ENCODE data around the gene HOXC9. TPM values are rescaled to one million over a fixed set of nuclear protein-coding genes. Genes with fewer than 3 reads are reported as not detected.
A peak's percentile ranks its signal among the peaks of the same experiment; 100 is the strongest.

HOXC9 gene
- not detected for polyA plus RNA-seq (ENCODE audit: low read depth in 6 of 6)

DNA sequence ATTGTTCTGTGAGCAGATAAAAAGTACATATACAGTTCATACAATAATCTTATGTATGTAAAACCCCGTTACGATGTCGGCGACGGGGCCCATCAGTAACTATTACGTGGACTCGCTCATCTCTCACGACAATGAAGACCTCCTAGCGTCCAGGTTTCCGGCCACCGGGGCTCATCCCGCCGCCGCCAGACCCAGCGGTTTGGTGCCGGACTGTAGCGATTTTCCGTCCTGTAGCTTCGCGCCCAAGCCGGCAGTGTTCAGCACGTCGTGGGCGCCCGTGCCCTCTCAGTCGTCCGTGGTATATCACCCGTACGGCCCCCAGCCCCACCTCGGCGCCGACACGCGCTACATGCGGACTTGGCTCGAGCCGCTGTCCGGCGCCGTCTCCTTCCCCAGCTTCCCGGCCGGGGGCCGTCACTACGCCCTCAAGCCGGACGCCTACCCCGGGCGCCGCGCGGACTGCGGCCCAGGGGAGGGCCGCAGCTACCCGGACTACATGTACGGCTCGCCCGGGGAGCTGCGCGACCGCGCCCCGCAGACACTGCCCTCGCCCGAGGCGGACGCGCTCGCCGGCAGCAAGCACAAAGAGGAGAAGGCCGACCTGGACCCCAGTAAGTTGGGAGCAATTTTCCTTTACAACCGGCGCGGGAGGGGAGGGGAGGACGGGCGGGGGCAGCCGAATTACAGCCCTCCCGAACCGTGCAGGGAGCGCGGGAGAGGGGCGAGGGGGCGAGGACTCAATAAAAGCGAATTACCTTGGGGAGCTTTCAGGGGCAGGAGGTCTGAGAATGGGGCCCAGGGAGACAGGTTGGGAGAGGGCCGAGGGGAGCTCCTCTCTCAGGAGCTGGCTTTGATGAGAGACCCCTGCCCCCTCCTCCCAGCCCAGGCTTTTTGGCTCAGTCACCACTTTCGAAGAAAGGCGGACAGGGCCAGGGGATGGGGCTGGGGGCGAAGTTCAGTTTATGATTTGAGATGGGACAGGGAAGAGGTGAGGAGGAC, at the start of gene HOXC9:
TSS of gene HOXC9 (plus strand) at position 46 of the 999 bp plus-strand sequence. CDS start at position 74, 28 bp downstream.
- DNase-seq, result no peak
- Mint-ChIP-seq H3K9me3 (peaks cover 0 to 2% (median 0%) of the 10 kb centered on the region in 7 donors), H3K4me3 (peak within 1 kb of the TSS; percentile 25 to 70 (median 49)), H3K36me3 (peaks cover 0 to 4% of the 10 kb centered on the region in 2 donors), H3K27me3 (peaks cover 72 to 95% (median 78%) of the 10 kb centered on the region in 3 donors), H3K4me1 (peaks cover 20 to 52% (median 43%) of the 10 kb centered on the region in 3 donors), H3K27ac (peak within 1 kb of the TSS in 4 of 6 donors; percentile 66 to 95 (median 84))
- no peak for ATAC-seq (ENCODE audit: low read depth in 2 of 2)

DNA sequence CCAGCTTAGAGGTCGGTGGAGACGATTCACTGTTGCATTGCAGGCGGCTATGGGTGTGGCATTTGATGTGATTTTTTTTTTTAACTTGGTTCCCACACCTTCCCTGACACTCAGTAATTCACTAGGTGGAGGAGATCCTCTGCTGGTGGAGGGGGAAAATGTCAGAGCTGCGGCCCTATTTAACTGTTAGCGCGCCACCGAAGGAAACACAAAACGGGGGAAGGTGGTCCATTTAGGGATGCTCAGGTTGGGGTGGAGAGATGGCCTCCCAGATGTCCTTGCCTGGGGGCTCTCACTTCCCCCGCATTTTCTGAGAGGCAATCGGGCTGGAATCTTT, 49.6 kb upstream of the HOXC9 start:
- H3K27me3 Mint-ChIP-seq, result peaks cover 85 to 87% (median 87%) of the 10 kb centered on the region in 3 donors
- peaks cover 0 to 7% of the 10 kb centered on the region in 2 donors for H3K36me3 Mint-ChIP-seq
- peak overlapping the region in 1 of 8 donors; percentile 62 for H3K4me3 Mint-ChIP-seq
- no peak for ATAC-seq (ENCODE audit: low read depth in 2 of 2)
- H3K9me3 Mint-ChIP-seq, result peaks cover 0 to 20% (median 9%) of the 10 kb centered on the region in 7 donors
- peak overlapping the region in 3 of 6 donors; percentile 71 to 94 (median 82) for H3K27ac Mint-ChIP-seq
- peaks cover 5 to 6% (median 5%) of the 10 kb centered on the region in 3 donors for H3K4me1 Mint-ChIP-seq
- no peak for DNase-seq

DNA sequence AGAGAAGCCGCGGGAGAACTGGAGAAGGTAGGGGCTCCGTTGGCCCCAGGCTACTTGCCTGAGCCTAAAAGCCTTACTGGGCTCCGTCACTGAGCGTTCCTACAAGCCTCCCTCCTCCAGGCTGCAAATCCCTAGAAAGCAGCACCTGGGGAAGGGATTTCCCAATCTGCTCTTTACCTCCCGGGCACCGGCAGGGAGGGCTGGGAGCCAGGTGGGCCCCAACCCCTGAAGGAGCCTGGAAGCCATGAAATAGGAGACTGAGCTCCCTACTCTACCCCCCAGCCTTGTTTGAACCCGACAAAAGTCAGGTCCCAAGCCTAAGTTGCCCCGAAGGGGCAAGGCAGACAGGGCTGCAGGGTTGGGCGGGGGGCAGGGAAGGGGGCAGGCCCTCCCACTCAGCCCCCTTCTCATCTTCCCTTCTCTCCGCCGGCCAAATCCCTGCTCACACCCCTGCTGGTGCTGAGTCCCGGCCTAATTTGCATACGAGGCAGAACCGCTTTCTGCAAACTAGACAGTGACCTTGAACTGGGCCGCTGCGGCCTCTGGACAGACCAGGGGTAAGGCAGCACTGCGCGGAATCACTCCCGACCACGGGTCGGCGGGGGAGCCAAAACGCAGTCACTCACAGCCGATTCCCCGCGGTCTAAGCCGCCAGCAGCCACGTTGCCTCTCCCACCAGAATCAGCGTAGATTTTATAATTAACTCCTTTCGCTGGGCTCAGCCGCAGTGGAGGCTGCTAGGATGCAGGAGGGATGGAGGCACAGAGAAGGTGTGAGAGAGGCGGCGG, 49.0 kb upstream of the HOXC9 start:
- ATAC-seq (ENCODE audit: low read depth in 2 of 2), result no peak
- Mint-ChIP-seq H3K36me3 (peaks cover 0 to 7% of the 10 kb centered on the region in 2 donors), H3K9me3 (peaks cover 3 to 25% (median 9%) of the 10 kb centered on the region in 7 donors), H3K27me3 (peaks cover 85 to 87% (median 85%) of the 10 kb centered on the region in 3 donors), H3K4me3 (peak overlapping the region in 5 of 8 donors; percentile 42 to 76 (median 62)), H3K27ac (peak overlapping the region in 4 of 6 donors; percentile 52 to 96 (median 84)), H3K4me1 (peaks cover 7 to 9% (median 9%) of the 10 kb centered on the region in 3 donors)
- DNase-seq, result no peak

DNA sequence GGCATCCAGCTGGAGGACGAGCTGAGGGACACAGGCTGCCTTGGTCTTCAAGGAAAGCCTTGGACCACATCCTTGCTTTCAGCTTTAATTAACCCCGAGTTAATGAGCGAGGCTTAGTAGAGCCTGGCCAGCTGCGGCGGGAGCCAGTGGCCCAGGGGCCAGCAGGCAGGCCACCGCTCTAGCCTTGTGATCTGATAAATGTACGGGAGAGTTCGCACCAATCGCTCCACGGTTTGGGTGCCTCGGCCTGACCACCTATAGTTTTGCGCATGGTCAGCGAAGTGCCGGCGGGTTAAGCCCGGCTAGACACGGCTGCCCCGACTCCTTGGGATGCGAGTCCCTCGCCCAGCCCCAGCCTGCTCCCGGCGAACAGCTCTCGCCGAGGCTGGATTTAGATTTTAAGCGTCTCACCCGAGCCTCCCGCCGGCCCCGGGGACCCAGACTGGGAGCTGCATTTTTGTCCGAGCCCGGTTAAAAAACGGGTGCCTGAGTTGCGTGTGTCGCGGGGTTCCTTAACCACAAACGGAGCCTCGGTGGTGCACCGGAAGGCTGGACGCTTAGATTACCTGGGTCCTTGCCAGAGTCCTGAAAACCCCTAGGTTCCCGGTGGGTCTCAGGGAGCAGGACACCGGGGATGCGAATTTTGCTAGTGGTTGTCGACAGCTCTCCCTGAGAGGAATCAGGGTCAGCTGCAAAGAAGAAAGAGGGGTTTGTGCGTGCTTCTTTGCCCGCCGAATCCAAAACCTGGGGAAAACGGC, 48.2 kb upstream of the HOXC9 start:
- H3K4me1 Mint-ChIP-seq, result peaks cover 12 to 15% (median 14%) of the 10 kb centered on the region in 3 donors
- H3K27me3 Mint-ChIP-seq, result peaks cover 85 to 87% (median 85%) of the 10 kb centered on the region in 3 donors
- ATAC-seq (ENCODE audit: low read depth in 2 of 2), result no peak
- H3K36me3 Mint-ChIP-seq, result peaks cover 0 to 7% of the 10 kb centered on the region in 2 donors
- peak overlapping the region in 4 of 6 donors; percentile 52 to 96 (median 84) for H3K27ac Mint-ChIP-seq
- no peak for DNase-seq
- H3K4me3 Mint-ChIP-seq, result peak overlapping the region in 5 of 8 donors; percentile 30 to 76 (median 62)
- peaks cover 3 to 27% (median 9%) of the 10 kb centered on the region in 7 donors for H3K9me3 Mint-ChIP-seq

DNA sequence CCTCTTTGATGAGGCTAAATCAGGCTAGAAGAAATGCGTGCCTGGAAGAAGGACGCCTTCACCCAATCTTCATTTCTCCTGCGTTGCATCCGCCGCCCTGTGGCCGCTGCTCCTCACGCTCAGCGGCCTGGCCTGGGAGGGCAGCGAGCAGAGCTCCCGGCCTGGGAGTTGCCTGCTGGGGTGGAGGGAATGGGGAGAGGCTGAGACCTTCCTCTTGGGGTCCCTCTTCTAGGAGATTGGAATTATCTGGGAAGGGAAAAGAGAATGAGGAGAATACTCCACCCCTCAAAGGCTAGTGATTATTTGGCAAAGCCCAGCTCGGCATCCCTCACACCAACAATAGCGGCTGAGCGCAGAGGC, 47.6 kb upstream of the HOXC9 start:
- peaks cover 15 to 20% (median 17%) of the 10 kb centered on the region in 3 donors for H3K4me1 Mint-ChIP-seq
- peaks cover 0 to 7% of the 10 kb centered on the region in 2 donors for H3K36me3 Mint-ChIP-seq
- H3K27ac Mint-ChIP-seq, result peak overlapping the region in 4 of 6 donors; percentile 52 to 96 (median 85)
- H3K4me3 Mint-ChIP-seq, result peak overlapping the region in 4 of 8 donors; percentile 10 to 76 (median 45)
- H3K9me3 Mint-ChIP-seq, result peaks cover 3 to 27% (median 9%) of the 10 kb centered on the region in 7 donors
- ATAC-seq (ENCODE audit: low read depth in 2 of 2) (no peak), DNase-seq (no peak)
- H3K27me3 Mint-ChIP-seq, result peaks cover 83 to 87% (median 87%) of the 10 kb centered on the region in 3 donors

DNA sequence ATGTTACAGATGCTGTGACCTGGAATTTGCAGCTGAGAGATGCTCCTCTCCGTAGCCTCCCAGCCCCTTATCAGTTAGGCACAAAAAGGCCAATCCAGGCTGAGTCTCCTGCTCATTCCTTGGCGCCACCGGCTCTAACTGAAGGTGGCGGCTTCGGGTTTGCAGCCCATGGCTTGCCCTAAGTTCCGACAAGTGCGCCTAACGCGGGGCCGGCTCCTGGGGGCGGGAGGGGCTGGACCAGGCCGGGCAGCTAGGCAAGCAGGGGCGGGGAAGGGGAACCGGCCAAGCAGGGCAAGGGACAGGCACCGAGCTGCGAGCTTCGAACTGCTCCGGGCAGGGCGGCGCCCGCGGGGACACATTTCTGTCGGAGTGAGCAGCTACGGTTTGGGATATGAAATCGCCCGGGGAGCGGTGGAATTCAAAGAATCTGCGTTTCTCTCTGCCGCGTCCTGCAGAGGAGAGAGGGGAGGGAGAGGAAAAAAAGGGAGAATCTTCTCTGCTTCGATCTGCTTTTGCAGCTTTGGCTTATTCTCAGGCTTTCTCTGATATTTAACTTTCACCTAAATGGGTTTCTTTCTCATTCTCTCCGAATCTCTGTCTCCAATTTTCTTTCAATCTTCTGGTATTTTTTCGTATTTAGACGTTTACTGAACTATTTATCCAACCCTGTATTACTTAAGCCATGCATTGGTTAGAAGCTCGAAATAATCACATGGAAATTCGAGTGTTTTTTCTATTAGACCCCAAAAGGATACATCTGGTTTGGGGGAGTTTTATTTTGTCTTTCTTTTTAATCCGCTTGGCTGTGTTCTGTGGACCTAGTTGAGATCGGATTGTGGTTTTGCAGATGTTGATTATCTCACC, 46.9 kb upstream of the HOXC9 start:
- ATAC-seq (ENCODE audit: low read depth in 2 of 2) (no peak), DNase-seq (no peak)
- H3K9me3 Mint-ChIP-seq, result peaks cover 3 to 27% (median 11%) of the 10 kb centered on the region in 7 donors
- peaks cover 15 to 20% (median 17%) of the 10 kb centered on the region in 3 donors for H3K4me1 Mint-ChIP-seq
- peaks cover 0 to 7% of the 10 kb centered on the region in 2 donors for H3K36me3 Mint-ChIP-seq
- peak overlapping the region in 6 of 8 donors; percentile 18 to 76 (median 40) for H3K4me3 Mint-ChIP-seq
- H3K27me3 Mint-ChIP-seq, result peaks cover 82 to 89% (median 87%) of the 10 kb centered on the region in 3 donors
- peak overlapping the region in 5 of 6 donors; percentile 52 to 96 (median 88) for H3K27ac Mint-ChIP-seq

DNA sequence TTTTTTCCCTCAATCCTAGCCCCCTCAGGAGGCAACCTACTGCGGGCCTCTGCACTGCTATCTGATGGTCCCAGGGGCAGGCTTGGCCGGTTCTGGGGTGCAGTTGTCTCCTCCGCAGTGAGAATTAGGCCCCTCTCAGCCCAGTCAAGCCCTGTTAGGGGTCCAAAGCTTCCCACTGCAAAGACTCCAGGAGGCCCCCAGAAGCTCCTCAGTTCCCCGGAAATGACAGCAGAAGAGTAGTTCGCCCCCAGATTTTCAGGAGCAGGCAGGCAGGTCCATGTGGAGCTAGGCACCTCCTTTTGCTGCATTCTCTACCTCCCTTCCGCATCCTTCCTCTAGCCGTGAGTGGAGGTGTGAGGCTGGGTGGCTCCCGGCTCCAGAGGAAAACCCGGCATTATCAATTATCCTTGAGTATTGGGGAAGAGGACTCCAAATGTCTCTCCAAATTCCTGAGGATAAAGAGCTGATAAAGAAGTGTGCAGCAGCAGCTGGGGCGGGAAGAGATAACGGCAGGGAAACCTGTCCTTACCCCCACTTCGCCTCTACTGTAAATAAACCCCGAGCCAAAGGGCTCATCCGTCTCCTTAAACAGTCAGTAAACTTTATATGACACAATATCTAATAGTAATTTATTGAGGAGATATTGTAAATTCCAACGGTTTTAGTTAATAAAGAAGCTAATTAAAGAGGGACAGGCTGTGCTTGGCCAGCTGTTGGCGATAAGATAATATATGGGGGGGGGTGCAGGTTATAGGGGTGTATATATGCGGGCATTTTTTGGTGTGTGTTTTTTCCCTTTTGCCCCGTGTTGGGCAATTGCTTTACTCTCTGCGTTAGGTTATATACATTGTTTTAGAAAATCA, 45.9 kb upstream of the HOXC9 start:
- Mint-ChIP-seq H3K9me3 (peaks cover 4 to 27% (median 11%) of the 10 kb centered on the region in 7 donors), H3K4me1 (peaks cover 15 to 20% (median 17%) of the 10 kb centered on the region in 3 donors), H3K36me3 (peaks cover 0 to 7% of the 10 kb centered on the region in 2 donors), H3K27me3 (peaks cover 81 to 89% (median 87%) of the 10 kb centered on the region in 3 donors), H3K4me3 (peak overlapping the region in 6 of 8 donors; percentile 19 to 76 (median 58)), H3K27ac (peak overlapping the region in 5 of 6 donors; percentile 49 to 94 (median 75))
- ATAC-seq (ENCODE audit: low read depth in 2 of 2), result no peak
- DNase-seq, result no peak

DNA sequence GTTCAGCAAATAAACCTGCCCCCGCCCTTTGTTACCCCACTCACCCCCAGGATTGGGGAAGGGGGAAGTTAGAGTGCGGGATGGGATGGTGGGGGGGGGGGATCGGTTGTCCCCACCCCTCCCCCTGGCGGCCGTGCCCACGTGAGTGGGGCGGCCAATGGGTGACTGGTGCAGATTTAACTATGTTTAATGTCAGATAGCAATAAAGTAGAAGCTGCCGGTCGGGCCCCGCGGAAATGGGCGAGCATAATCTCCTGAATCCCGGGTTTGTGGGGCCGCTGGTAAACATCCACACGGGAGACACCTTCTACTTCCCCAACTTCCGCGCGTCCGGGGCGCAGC, 45.3 kb upstream of the HOXC9 start, which contains the start of gene HOXC12:
TSS of gene HOXC12 (plus strand) at position 210 of the 342 bp plus-strand sequence. CDS start at position 237, 27 bp downstream.
- Mint-ChIP-seq H3K36me3 (peaks cover 0 to 10% of the 10 kb centered on the region in 2 donors), H3K27ac (peak within 1 kb of the TSS in 5 of 6 donors; percentile 49 to 97 (median 87)), H3K27me3 (peaks cover 81 to 89% (median 87%) of the 10 kb centered on the region in 3 donors), H3K4me1 (peaks cover 15 to 20% (median 20%) of the 10 kb centered on the region in 3 donors), H3K4me3 (peak within 1 kb of the TSS in 6 of 8 donors; percentile 19 to 76 (median 64)), H3K9me3 (peaks cover 6 to 30% (median 11%) of the 10 kb centered on the region in 7 donors)
- no peak for DNase-seq
- no peak for ATAC-seq (ENCODE audit: low read depth in 2 of 2)

DNA sequence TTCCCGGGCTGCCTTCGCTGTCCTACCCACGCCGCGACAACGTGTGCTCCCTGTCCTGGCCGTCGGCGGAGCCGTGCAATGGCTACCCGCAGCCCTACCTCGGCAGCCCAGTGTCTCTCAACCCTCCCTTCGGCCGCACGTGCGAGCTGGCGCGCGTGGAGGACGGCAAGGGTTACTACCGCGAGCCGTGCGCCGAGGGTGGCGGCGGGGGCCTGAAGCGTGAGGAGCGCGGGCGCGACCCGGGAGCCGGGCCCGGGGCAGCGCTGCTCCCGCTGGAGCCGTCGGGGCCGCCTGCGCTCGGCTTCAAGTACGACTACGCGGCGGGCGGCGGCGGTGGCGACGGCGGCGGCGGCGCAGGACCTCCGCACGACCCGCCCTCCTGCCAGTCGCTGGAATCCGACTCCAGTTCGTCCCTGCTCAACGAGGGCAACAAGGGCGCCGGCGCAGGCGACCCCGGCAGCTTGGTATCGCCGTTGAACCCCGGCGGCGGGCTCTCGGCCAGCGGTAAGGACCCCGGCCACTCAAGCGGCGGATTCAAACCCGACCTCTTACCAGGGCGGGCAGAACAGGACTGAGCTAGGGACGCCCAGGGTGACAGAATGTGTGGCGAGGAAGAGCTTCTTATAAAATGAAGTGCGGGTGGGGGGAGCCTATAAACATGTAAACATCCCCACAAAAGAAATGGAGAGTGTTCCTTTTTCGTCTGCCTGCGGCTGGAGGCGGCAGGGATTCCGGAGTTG, 44.8 kb upstream of the HOXC9 start:
- peak overlapping the region in 3 of 6 donors; percentile 78 to 97 (median 87) for H3K27ac Mint-ChIP-seq
- peaks cover 81 to 89% (median 87%) of the 10 kb centered on the region in 3 donors for H3K27me3 Mint-ChIP-seq
- DNase-seq (no peak), ATAC-seq (ENCODE audit: low read depth in 2 of 2) (no peak)
- H3K4me3 Mint-ChIP-seq, result peak overlapping the region in 3 of 8 donors; percentile 67 to 76 (median 69)
- H3K36me3 Mint-ChIP-seq, result peaks cover under 1 to 15% of the 10 kb centered on the region in 2 donors
- peaks cover 15 to 25% (median 20%) of the 10 kb centered on the region in 3 donors for H3K4me1 Mint-ChIP-seq
- H3K9me3 Mint-ChIP-seq, result peaks cover 8 to 34% (median 13%) of the 10 kb centered on the region in 7 donors

DNA sequence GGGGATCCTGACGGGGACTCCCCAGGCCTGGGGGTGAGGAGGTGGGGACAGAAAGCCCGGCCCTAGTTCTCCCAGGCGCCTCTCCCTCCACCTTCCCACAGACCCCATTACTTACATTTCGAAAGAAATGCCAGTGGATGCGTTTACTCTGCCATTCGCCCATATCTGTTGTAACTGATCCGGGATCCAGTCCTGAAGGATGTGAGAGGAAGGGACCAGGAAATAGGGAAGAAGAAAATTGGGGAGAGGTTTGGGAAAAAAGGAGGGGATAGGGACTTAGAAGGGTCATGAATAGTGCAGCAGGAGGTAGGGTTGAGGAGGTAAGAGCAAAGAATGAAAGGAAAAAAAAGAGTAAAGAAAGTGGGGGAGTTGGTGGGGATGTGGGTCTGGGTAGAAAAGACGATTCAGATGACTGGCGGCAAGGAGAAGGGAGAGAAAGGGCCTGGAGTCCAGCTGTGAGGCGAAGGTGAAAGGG, 44.1 kb upstream of the HOXC9 start:
- H3K4me3 Mint-ChIP-seq, result peak overlapping the region in 6 of 8 donors; percentile 30 to 69 (median 63)
- peaks cover 8 to 38% (median 17%) of the 10 kb centered on the region in 7 donors for H3K9me3 Mint-ChIP-seq
- no peak for DNase-seq
- peak overlapping the region in 5 of 6 donors; percentile 58 to 97 (median 87) for H3K27ac Mint-ChIP-seq
- peaks cover 5 to 17% of the 10 kb centered on the region in 2 donors for H3K36me3 Mint-ChIP-seq
- ATAC-seq (ENCODE audit: low read depth in 2 of 2), result no peak
- H3K27me3 Mint-ChIP-seq, result peaks cover 80 to 88% (median 87%) of the 10 kb centered on the region in 3 donors
- H3K4me1 Mint-ChIP-seq, result peaks cover 15 to 29% (median 19%) of the 10 kb centered on the region in 3 donors

Data from naive B cell (primary cell).